GM12891 (cell line): Measurements from ENCODE around the gene RIMS4.

Experiments used
- POLR2A ChIP-seq: IDR thresholded peaks from 2 replicates; pipeline ENCODE4 v1.6.1; 2011; ENCODE audit warnings: low read depth, low read length, control low read depth
- POLR2AphosphoS5 ChIP-seq: IDR thresholded peaks from 2 replicates; pipeline ENCODE4 v1.6.1; 2011; ENCODE audit warnings: low read depth, low read length, control low read depth
- SPI1 ChIP-seq: IDR thresholded peaks from 2 replicates; pipeline ENCODE4 v1.6.1; 2011; ENCODE audit warnings: low read depth, low read length, control low read depth
- TAF1 ChIP-seq: IDR thresholded peaks from 2 replicates; pipeline ENCODE4 v1.6.1; 2011; ENCODE audit warnings: low read depth, low read length, control low read depth

GRCh38 chr20:44731657-44732056, 78.7 kb downstream of the RIMS4 start:
- TF ChIP-seq POLR2A (no peak), SPI1 (no peak), TAF1 (no peak), POLR2AphosphoS5 (no peak)
